ENCODE results near the gene HPS4.
"Not testable (repeated sequence)": the region's sequence is repeated elsewhere in the genome, so short reads cannot be mapped to it uniquely, and the experiment has no call there.

The HPS4 gene

GRCh38 chr22:26408562-26409220 lies 74.9 kb downstream of the HPS4 start:
- not testable (repeated sequence) for DNase-seq

GRCh38 chr22:26406118-26406517 lies 77.5 kb downstream of the HPS4 start:
- DNase-seq, result no peak

- no peak for DNase-seq
Measured at GRCh38 chr22:26404851-26405421, 78.6 kb downstream of the HPS4 start.

- no peak for DNase-seq
Measured at GRCh38 chr22:26401726-26402125, 81.9 kb downstream of the HPS4 start.
